Measurements from ENCODE around the gene RSPO1. TPM values are rescaled to one million over a fixed set of nuclear protein-coding genes. Genes with fewer than 3 reads are reported as not detected.

RSPO1 gene
- total and polyA plus RNA-seq, 2 of the 13 experiments (the other 11 are each of a cell fraction or from before 2014, with no cell fraction given): not detected

- TF ChIP-seq, protein P1, sequence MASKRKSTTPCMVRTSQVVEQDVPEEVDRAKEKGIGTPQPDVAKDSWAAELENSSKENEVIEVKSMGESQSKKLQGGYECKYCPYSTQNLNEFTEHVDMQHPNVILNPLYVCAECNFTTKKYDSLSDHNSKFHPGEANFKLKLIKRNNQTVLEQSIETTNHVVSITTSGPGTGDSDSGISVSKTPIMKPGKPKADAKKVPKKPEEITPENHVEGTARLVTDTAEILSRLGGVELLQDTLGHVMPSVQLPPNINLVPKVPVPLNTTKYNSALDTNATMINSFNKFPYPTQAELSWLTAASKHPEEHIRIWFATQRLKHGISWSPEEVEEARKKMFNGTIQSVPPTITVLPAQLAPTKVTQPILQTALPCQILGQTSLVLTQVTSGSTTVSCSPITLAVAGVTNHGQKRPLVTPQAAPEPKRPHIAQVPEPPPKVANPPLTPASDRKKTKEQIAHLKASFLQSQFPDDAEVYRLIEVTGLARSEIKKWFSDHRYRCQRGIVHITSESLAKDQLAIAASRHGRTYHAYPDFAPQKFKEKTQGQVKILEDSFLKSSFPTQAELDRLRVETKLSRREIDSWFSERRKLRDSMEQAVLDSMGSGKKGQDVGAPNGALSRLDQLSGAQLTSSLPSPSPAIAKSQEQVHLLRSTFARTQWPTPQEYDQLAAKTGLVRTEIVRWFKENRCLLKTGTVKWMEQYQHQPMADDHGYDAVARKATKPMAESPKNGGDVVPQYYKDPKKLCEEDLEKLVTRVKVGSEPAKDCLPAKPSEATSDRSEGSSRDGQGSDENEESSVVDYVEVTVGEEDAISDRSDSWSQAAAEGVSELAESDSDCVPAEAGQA (IDR thresholded peaks at IDR 0.05; ENCODE audit: low read depth): no peak
- TF ChIP-seq, protein P1 (CRISPR knock-in tag; IDR thresholded peaks at IDR 0.05; ENCODE audit: borderline replicate concordance): no peak
- TF ChIP-seq NFE2 (CRISPR knock-in tag; IDR thresholded peaks at IDR 0.05) (no peak), PAXIP1 (CRISPR knock-in tag; conservative IDR thresholded peaks at IDR 0.05) (no peak), ZNF580 (CRISPR knock-in tag; IDR thresholded peaks at IDR 0.05; ENCODE audit: borderline replicate concordance, low read depth) (no peak), ZNF232 (CRISPR knock-in tag; IDR thresholded peaks at IDR 0.05; ENCODE audit: borderline replicate concordance) (no peak), STAG1 (CRISPR knock-in tag; IDR thresholded peaks at IDR 0.05) (peak; percentile 21; the same call in 1 of the 2 replicates), SOX13 (IDR thresholded peaks at IDR 0.05) (no peak), SOX13 (CRISPR knock-in tag; conservative IDR thresholded peaks at IDR 0.05 in 1 of 2, IDR thresholded peaks at IDR 0.05 in 1 of 2) (no peak)
- TF ChIP-seq, protein P2, sequence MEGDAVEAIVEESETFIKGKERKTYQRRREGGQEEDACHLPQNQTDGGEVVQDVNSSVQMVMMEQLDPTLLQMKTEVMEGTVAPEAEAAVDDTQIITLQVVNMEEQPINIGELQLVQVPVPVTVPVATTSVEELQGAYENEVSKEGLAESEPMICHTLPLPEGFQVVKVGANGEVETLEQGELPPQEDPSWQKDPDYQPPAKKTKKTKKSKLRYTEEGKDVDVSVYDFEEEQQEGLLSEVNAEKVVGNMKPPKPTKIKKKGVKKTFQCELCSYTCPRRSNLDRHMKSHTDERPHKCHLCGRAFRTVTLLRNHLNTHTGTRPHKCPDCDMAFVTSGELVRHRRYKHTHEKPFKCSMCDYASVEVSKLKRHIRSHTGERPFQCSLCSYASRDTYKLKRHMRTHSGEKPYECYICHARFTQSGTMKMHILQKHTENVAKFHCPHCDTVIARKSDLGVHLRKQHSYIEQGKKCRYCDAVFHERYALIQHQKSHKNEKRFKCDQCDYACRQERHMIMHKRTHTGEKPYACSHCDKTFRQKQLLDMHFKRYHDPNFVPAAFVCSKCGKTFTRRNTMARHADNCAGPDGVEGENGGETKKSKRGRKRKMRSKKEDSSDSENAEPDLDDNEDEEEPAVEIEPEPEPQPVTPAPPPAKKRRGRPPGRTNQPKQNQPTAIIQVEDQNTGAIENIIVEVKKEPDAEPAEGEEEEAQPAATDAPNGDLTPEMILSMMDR (CRISPR knock-in tag; IDR thresholded peaks at IDR 0.05): peak; percentile 17
Measured at GRCh38 chr1:37676281-37677142, 41.8 kb upstream of the RSPO1 start (continued).
